Fibroblast of lung (primary cell): Measurements from ENCODE around the gene NEK11. TPM values are rescaled to one million over a fixed set of nuclear protein-coding genes. Genes with fewer than 3 reads are reported as not detected.
A peak's percentile ranks its signal among the peaks of the same experiment; 100 is the strongest.

ENCODE experiments used
- DNase-seq, 2 donors: peaks; one replicate each; pipeline versions ENCODE4 v3.0.0 to v3.0.0-alpha.2; 2010; ENCODE audit warnings: low read depth in 2 of 2
- H2AFZ ChIP-seq: 2 replicates; pipeline ENCODE4 v1.5.1; 2012; ENCODE audit warnings: low read length, control low read depth, inconsistent platforms
- H3K27ac ChIP-seq: 2 replicates; pipeline ENCODE4 v1.5.1; 2011; ENCODE audit warnings: low read length, control low read depth; ENCODE audit not compliant: insufficient read depth
- H3K27me3 ChIP-seq: 2 replicates; pipeline ENCODE4 v1.5.1; 2011; ENCODE audit warnings: mild to moderate bottlenecking, low read length; ENCODE audit not compliant: control insufficient read depth, insufficient read depth
- H3K36me3 ChIP-seq: 2 replicates; pipeline ENCODE4 v1.5.1; 2011; ENCODE audit warnings: low read length; ENCODE audit not compliant: control insufficient read depth, insufficient read depth
- H3K4me1 ChIP-seq: 2 replicates; pipeline ENCODE4 v1.5.1; 2011; ENCODE audit warnings: low read length; ENCODE audit not compliant: control insufficient read depth, insufficient read depth; ENCODE audit errors: extremely low read depth
- H3K4me2 ChIP-seq: 2 replicates; pipeline ENCODE4 v1.5.1; 2011; ENCODE audit warnings: low read length, control low read depth; ENCODE audit not compliant: insufficient read depth; ENCODE audit errors: extremely low read depth
- H3K4me3 ChIP-seq, 4 experiments: fragments of 200-600 bp in 1 of 4; sonication (generic) in 1 of 4; replicated peaks in 1 of 4; 2 replicates each; pipeline ENCODE4 v1.5.1; 2011 to 2016; ENCODE audit warnings: low read length in 4 of 4, low read depth in 3 of 4, mild to moderate bottlenecking in 3 of 4, control low read depth in 2 of 4, inconsistent platforms in 1 of 4, mixed read lengths in 1 of 4; ENCODE audit not compliant: insufficient read depth in 1 of 4; ENCODE audit errors: control extremely low read depth in 1 of 4
- H3K79me2 ChIP-seq: 2 replicates; pipeline ENCODE4 v1.5.1; 2012; ENCODE audit warnings: mild to moderate bottlenecking, low read length, inconsistent platforms; ENCODE audit not compliant: control insufficient read depth, insufficient read depth
- H3K9ac ChIP-seq: 2 replicates; pipeline ENCODE4 v1.5.1; 2011; ENCODE audit warnings: mild to moderate bottlenecking, low read length, control low read depth; ENCODE audit not compliant: insufficient read depth
- H3K9me3 ChIP-seq: 2 replicates; pipeline ENCODE4 v1.5.1; 2012; ENCODE audit warnings: low read depth, low read length; ENCODE audit not compliant: control insufficient read depth, insufficient read depth
- H4K20me1 ChIP-seq: 2 replicates; pipeline ENCODE4 v1.5.1; 2011; ENCODE audit warnings: low read length; ENCODE audit not compliant: control insufficient read depth, insufficient read depth; ENCODE audit errors: extremely low read depth
- CTCF ChIP-seq, 2 donors: IDR thresholded peaks in 1 of 2; conservative IDR thresholded peaks in 1 of 2; 1 replicate in 1 of 2; 2 replicates in 1 of 2; pipeline ENCODE4 v1.5.1; 2011 to 2012; ENCODE audit warnings: low read length in 2 of 2, control low read depth in 1 of 2, inconsistent platforms in 1 of 2, low read depth in 1 of 2, mild to moderate bottlenecking in 1 of 2
- EZH2 ChIP-seq: IDR thresholded peaks from 2 replicates; pipeline ENCODE4 v1.5.1; 2012; ENCODE audit warnings: low read length, control low read depth, mild to moderate bottlenecking; ENCODE audit errors: missing control alignments
- polyA plus RNA-seq, 2 donors: library from polyadenylated mRNA; depleted of rRNA in 1 of 2; stranded (reverse) in 1 of 2; unstranded in 1 of 2; fragments of >200 nt; gene quantifications; 2 replicates each; pipeline ENCODE4 v1.2.1, GENCODE V29; 2011 to 2012; ENCODE audit warnings: missing spikeins in 1 of 2
- total RNA-seq: library from RNA; depleted of rRNA; stranded (reverse); fragments of >200 nt; gene quantifications from 2 replicates; pipeline ENCODE4 v1.2.1, GENCODE V29; 2014

The NEK11 gene
- total and polyA plus RNA-seq, 2 donors (not counting 1 experiment from before 2014, with no cell fraction given) = 4.3 to 13.0 TPM

DNA sequence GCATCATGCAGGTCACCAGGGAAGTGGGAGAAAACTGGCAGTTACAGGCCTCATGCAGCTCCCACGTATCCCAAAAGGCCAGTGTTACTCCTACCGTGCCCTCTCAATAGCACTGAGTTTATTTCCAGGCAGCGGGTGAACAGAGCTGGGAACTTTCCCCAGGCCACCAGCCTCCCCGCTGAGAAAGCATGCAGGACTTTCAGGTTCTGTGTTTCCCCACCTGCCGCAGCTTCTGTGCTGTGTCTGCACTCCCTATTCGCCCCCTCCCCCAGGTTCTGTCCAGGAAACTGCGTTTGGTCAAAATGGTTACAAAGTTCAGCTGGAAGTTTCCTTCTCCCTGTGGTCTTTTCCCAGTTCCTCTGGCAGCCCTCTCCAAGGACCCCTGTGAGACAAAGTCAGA is 21.4 kb downstream of the NEK11 start:
- Histone ChIP-seq H3K27me3 (no peaks in the 10 kb centered on the region), H3K9ac (no peak overlapping the region), H3K79me2 (no peaks in the 10 kb centered on the region), H3K4me1 (no peaks in the 10 kb centered on the region), H3K36me3 (no peaks in the 10 kb centered on the region), H3K4me2 (no peak overlapping the region), H2AFZ (no peak overlapping the region), H3K9me3 (no peaks in the 10 kb centered on the region), H4K20me1 (no peaks in the 10 kb centered on the region), H3K27ac (no peak overlapping the region), H3K4me3 (no peak overlapping the region)
- no peak for DNase-seq
- TF ChIP-seq CTCF (conservative IDR thresholded peaks at IDR 0.05 in 1 of 2, IDR thresholded peaks at IDR 0.05 in 1 of 2; ENCODE audit: low read depth in 1 of 2, low read length in 2 of 2) = no peak
- TF ChIP-seq EZH2 = no peak

GRCh38 chr3:131050001-131050400 is 23.3 kb downstream of the NEK11 start:
- Histone ChIP-seq H3K4me3 (no peak overlapping the region), H3K27me3 (no peaks in the 10 kb centered on the region), H3K27ac (no peak overlapping the region), H3K36me3 (no peaks in the 10 kb centered on the region), H3K4me1 (no peaks in the 10 kb centered on the region), H3K4me2 (no peak overlapping the region), H2AFZ (no peak overlapping the region), H3K9me3 (no peaks in the 10 kb centered on the region), H3K79me2 (no peaks in the 10 kb centered on the region), H3K9ac (no peak overlapping the region), H4K20me1 (no peaks in the 10 kb centered on the region)
- no peak for TF ChIP-seq EZH2
- TF ChIP-seq CTCF (conservative IDR thresholded peaks at IDR 0.05 in 1 of 2, IDR thresholded peaks at IDR 0.05 in 1 of 2; ENCODE audit: low read depth in 1 of 2, low read length in 2 of 2) = no peak
- DNase-seq = no peak

DNA sequence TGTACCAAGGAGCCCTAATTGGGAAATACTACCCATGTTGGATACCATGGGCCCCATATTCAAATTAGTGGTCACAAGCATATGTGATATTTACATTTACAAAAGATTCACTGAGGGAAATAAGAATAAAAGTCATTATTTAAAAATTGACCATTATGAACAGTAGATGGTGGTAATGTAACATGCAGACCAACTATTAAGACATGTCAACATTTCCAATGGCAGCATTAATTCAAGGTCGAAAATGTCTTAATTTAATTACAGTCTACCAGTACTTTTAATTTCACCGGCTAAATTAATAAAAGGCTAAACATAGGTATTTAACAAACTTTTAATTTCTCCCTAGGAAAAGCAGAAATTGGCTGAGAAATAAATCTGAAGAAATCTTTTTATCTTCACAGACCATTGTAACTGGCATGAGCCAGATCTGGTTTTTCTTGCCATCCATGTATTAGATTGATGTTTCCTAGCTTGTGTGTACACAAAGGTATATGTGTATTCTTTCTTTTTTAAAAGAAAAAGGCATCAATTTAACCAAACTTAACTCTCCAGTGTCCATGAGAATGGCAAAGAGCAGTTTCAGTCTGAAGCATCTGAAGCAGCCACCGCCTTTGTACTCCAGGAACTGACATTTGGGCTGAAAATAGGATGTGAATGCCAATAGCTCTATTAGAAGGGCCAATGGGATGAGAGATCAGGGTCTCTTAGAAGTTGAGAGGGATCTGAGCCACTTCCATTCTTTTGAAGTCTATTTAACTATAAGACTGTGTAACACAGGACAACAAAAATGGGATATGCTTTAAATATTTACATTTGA is 26.6 kb downstream of the NEK11 start:
- TF ChIP-seq EZH2 (no peak), CTCF (conservative IDR thresholded peaks at IDR 0.05 in 1 of 2, IDR thresholded peaks at IDR 0.05 in 1 of 2; ENCODE audit: low read depth in 1 of 2, low read length in 2 of 2) (peak in 1 of 2 donors; percentile 32)
- no peaks in the 10 kb centered on the region for H3K9me3 ChIP-seq
- DNase-seq = peak in 1 of 2 donors; percentile 47
- no peak overlapping the region for H3K4me2 ChIP-seq
- H3K27ac ChIP-seq = no peak overlapping the region
- no peak overlapping the region for H3K4me3 ChIP-seq
- no peaks in the 10 kb centered on the region for H3K27me3 ChIP-seq
- H3K36me3 ChIP-seq = no peaks in the 10 kb centered on the region
- H3K4me1 ChIP-seq = no peaks in the 10 kb centered on the region
- H3K79me2 ChIP-seq = no peaks in the 10 kb centered on the region
- H4K20me1 ChIP-seq = no peaks in the 10 kb centered on the region
- H3K9ac ChIP-seq = no peak overlapping the region
- H2AFZ ChIP-seq = no peak overlapping the region
